ENCODE results near the gene ARHGAP45.
"Not testable (repeated sequence)": the region's sequence is repeated elsewhere in the genome, so short reads cannot be mapped to it uniquely, and the experiment has no call there.

The ARHGAP45 gene

DNA sequence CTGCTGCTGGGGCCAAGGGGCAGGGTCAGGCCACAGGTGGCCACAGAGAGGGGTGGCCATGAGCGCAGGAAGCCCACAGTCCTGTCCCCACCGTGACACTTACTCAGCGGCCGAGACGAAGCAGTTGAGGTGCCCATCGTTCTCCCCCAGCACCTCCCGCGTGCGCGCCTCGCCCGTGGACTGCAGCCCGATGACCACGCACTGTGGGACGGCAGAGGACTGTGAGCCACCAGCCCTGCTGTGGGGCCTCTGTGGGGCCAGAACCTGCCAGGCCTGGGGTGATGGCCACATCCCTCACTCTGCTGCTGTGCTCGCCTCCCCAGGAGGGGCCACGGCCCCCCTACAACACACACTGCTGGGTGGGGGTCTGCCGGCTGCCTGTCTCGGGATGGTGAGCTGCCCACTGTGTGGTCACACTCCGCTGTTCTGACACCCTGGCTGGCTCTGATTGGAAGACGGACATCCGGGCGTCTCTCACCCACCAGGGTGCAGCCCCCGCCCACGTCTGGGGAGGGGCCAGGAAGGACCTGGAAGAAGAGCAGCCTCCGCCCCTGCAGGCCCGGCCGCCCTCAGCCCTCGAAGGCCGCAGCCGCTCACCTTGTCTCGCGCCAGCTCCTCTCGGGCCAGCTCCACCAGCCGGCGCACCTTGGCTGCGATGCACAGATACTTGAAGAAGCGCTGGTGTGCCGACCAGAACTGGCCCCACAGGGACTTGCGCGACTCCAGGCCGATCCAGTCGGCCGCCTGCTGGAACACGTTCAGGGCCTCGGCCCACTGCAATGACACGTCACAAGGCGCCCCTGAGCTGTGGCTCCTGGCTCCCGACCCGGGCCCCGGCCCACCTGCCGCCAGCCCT is 50.0 kb downstream of the ARHGAP45 start:
- DNase-seq (ENCODE audit: low read depth in 2 of 2) = no peak

DNA sequence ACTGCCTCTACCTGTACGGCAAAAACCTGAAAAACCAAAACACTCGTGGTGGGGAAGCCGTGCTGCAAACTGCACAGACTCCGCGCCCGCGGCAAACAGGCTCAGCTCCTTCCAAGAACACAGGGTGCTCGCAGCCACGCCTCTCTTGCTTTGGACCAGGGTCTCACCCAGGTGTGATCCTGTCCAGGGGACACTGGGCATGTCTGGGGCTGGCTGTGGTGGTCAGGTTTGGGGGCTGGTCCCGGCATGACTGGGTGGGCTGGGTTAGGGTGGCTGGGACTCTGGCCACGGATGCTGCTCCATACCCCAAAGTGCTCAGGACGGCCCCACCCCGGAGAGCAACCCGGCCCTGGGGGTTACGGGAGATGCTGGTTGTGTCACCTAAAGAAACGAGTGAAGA is 50.7 kb downstream of the ARHGAP45 start:
- no peak for DNase-seq (ENCODE audit: low read depth in 2 of 2)

DNA sequence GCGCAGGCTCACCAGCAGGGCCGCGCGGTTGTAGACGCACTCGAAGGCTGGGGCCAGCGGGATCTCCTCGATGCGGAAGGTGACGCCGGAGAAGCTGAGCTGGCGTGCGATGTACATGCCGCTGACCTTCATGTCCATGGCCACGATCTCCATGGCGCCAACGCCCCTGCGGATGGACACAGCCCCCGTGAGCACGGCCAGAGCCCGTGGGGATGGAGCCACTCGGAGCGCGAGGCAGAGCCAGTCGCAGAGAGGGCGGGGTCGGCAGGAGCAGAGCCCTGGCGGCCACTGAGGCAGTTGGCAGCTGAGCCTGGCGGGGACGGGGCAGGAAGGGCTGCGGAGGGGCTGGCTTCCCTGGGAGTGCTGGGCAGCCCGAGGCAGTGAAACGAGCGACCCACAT is 52.0 kb downstream of the ARHGAP45 start:
- DNase-seq (ENCODE audit: low read depth in 2 of 2) = no peak

DNA sequence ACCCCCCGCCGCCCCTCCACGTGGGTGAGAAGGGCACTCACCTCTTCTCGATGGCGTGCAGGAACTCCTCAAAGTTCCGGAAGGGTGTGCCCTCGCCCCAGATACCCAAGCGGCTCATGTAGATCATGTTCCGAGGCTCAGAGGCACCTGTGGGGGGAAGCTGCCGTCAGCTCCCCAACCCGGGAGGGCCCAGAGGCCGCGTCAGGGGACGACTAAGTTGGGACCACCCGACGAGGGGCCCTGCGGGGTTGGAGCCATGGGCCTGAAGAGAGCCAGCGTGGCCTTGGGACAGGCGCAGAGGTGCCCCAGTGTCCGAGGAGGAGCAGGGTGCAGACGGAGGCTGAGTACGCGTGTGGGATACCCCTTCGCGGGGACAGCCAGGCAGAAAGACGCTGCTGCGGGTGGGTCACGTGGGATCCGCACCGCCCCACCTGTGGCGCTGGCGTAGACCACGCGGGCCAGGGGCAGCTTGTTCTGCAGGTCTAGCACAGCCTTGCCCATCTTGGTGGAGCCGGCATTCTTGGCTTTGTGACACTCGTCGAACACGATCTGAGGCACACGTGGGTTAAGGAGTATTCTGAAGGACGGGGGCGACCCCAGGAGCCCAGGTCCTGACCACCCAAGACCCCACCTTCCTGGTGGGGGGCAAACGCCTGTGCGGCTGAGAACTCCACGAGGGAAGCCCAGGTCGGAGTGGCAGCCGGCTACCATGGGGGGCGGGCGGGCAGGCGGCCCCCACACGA is 52.7 kb downstream of the ARHGAP45 start:
- no peak for DNase-seq (ENCODE audit: low read depth in 2 of 2)

DNA sequence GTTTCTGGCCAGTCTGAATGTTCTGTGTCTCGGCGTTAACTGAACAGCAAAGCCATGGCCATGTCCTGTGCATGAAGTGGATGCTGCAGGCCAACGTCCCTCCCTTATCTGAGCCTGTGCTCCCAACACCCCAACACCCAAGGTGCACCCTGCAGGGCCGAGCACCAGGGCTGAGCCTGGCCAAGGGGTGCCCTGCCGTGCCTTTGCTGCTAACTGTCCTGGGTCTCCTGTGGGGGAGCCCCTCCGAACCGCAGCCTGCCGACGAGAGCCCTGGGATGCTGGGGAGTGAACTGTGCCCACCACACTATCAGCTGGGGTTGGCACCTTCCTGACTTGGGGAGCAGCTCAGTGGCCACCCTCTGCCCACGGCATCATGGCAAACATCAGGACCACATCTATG is 54.4 kb downstream of the ARHGAP45 start:
- DNase-seq (ENCODE audit: low read depth in 2 of 2) = no peak

DNA sequence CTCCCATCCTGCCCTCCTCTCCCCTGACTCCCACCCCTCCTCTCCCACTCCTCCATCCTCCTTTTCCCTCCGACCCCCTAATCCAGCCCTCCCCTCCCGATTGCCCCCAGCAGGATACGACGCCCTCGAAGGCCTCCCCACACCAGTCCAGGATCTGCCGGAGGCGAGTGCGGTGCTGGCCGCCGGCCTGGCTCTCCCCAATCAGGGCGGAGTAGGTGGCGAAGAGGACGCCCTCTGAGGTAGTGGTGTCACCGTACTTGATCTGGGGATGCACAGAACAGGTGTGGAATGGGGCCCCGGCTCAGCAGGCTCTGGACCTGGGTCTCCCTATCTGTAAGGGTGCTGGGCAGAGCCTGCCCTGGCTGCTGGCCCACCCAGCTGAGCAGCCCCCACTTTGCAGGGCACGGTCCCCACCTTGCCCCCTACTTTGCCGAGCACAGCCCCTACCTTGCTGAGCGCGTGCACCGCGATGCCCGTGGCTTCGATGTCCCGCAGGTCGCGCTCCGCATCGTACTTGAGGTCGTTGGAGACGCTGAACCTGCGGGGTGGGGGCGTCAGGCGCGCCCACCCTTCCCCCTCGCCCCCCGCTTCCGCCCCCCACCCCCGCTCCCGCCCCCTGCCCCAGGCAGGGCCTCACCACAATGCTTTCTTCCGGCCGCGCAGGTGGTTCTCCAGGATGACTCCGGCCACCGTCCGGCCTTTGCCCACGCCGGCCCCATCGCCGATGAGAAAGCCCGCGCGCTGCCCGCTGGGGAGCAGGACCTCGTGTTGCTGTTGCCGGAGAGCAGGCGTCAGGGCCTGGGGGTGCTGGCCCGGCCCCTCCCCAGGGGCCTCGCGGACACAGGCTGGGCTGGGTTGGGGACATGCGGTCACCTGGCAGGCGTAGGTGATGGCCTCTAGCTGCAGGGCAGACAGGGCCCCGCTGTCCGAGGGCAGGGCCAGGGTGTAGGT is 55.3 kb downstream of the ARHGAP45 start:
- no peak for DNase-seq (ENCODE audit: low read depth in 2 of 2)

DNA sequence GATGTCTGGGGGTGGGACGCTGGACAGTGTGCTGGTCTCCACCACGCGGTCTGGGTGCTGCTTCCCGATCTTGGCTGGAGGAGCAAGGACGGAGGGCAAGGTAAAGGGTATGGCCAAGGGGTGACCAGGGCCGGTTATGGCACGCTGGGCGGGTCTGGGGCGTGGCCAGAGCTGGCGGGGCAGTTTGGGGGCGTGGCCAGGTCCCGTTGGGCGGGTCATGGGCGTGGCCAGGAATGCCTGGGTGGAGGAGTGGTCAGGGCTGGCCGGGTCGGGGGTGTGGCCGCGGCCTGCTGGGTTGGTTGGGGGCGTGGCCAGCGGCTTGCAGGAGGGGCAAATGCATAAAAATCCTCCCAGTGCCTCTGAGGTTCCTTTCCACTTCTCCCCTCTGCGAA is 56.0 kb downstream of the ARHGAP45 start:
- no peak for DNase-seq (ENCODE audit: low read depth in 2 of 2)

DNA sequence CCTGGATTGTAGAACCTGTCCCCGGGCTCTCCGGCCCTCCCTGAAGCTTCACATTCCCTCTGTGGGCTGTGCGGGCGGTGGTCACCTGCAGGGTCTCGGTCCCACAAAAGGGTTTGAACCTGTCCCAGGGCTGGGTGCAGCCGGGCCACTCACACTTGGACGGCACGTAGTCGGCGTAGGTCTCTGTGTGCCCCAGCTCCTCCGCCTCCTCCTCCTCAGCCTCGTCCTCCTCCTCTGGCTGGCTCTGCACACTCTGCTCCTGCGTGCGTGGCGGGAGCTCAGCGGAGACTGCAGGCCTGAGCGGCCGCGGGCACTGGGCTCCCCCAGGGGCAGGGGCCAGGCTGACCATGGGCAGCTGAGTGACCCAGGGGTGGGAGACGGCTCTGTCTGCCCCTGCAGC is 56.4 kb downstream of the ARHGAP45 start:
- no peak for DNase-seq (ENCODE audit: low read depth in 2 of 2)

DNA sequence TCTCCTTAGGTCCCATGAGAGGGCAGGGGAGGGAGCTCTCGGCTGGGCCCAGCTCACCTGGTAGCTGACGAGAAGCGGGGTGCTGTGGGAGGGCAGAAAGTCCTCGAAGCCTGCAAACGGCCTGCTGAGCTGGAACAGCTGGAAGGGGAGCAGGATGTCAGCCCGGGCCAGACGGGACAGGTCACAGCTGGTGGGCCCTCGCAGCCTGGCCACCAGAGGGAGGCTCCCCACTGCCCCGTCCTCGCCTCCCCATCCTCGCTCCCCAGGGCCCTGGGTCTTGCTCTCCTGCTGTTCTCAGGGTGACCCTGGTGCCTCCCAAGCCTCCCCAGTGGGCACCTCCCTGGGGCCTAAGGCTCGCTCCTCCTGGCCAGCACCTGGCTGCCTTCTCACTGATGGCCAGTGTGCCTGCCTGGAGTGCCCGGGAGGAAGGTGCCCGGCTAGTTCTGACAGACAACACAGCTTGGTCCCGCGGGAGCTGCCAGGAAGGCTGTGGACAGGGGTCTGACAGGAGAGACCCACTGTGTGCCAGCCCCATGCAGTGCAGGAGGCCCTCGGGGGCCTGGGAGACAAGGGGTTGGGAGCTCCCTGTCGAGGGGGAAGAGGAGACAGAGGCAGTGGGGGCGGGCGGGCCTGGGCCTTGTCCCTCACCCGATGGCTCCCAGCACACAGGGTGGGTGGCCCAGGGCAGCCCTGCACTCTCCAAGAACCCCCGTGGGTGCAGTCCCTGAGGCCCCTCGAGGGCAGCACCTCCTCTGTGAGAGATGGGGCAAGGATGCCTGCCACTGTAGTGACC is 57.1 kb downstream of the ARHGAP45 start:
- DNase-seq (ENCODE audit: low read depth in 2 of 2) = no peak

DNA sequence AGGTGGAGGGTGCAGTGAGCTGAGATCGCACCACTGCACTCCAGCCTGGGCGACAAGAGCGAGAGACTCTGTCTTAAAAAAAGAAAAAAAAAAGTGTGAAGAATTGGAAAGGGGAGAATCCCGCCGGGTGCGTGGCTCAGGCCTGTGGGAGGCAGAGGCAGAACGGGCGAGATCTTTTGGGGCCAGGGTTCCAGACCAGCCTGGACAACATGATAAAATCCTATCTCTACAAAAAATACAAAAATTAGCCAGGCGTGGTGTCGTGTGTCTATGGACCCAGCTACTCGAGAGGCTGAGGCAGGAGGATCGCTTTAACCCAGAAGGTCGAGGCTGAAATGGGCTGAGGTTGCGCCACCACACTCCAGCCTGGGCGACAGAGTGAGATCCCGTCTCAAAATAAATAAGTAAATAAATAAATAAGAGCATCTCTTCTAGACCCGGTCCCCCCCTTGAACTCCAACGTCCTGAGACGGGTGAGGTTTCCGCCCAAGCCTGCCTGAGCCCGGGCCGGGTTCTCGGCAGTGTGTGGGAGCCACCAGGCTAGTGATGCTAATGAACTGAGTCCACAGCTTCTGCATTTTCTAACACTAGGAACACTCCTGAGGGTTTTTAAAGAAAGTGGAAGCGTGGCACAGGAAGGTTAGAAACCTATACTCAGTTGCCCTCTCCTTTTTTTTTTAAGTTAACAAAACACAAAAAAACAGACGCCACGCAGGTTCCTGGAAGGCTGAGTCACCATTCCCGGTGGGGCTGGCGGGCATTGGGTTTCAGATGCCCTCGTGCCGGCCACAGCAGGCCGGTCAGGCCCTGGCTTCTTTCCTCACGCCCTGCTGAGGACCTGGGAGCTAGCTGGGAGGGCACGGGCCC is 58.9 kb downstream of the ARHGAP45 start:
- DNase-seq (ENCODE audit: low read depth in 2 of 2) = no peak

DNA sequence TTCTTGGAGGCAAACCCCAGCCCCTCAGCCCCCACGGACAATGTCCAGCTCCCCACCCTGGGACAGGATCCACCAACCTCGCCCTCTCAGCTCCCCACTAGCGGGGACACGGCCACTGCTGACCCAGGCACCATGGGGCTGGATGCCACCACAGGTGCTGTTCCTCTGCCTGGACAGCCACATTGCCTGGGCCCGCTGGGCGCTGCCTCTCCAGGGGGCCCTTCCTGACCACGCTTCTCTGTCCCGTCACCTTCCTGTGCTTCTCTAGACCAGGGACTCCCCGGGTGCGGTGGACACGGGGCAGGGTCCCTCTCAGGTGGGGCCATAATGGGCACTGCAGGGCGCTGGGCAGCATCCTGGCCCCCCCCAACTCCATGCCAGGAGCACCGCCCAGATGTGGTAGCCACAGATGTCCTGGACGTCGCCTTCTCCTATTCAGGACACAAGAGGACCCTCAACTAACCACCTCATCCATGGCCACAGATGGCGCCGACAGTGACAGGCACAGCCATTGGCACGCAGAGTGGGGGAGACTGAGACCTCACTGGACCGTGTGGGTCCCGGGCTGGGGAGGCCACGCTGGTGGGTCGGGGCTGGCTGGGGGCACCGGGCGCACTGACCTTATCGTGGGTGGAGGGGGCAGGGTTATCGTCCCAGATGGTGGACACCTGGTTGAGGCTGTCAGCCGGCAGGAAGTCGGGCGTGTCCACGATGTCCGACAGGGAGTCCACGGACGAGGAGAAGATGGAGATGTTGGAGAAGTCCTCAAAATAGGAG is 60.2 kb downstream of the ARHGAP45 start:
- no peak for DNase-seq (ENCODE audit: low read depth in 2 of 2)

DNA sequence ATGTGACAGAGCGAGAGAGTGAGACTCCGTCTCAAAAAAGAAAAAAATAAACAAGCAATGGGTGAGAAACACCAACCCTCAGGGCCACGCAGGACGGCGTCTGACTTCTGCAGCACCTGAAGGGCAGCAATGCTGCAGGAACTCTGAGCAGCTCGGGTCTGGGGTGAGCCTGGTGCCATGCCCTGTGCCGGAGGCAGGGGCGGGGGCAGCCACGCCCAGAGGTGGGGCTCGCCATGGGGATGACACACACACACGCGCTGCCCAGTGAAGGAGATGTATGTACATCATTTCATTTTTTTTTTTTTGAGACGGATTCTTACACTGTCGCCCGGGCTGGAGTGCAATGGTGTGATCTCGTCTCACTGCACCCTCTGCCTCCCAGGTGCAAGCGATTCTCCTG is 61.1 kb downstream of the ARHGAP45 start:
- DNase-seq (ENCODE audit: low read depth in 2 of 2) = no peak

DNA sequence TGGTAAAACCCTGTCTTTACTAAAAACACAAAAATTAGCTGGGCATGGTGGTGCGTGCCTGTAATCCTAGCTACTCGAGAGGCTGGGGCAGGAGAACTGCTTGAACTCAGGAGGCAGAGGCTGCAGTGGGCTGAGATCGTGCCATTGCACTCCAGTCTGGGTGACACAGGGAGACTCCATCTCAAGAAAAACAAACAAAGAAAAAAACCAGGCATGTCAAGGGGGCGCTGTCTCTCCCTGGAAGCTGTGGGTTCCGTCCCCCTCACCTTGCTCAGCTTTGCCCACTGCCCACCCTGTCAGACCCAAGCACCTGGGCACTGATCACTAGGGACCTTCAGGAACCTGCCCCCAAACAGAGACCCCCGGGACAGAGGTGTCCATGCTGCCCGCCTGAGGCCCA is 62.1 kb downstream of the ARHGAP45 start:
- not testable (repeated sequence) for DNase-seq (ENCODE audit: low read depth in 2 of 2)

DNA sequence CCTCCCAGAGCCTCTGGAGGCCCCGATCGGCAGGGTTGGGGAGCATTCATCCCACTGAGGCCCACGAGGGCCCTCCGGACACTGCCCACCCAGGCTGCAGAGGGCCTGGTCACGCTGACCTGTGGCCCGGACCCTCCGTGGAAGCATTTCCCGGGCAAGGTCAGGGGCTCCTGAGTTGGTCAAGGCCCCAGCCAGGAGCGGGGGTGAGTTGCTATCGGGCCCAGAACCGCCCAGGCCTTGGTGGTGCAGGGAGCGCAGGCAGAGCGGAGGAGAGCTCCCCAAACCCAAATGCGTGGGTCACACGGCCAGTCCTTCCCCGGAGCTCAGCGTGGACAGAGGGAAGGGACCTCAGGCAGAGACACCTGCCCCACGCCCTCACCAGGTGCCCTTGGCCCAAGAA is 62.6 kb downstream of the ARHGAP45 start:
- no peak for DNase-seq (ENCODE audit: low read depth in 2 of 2)

DNA sequence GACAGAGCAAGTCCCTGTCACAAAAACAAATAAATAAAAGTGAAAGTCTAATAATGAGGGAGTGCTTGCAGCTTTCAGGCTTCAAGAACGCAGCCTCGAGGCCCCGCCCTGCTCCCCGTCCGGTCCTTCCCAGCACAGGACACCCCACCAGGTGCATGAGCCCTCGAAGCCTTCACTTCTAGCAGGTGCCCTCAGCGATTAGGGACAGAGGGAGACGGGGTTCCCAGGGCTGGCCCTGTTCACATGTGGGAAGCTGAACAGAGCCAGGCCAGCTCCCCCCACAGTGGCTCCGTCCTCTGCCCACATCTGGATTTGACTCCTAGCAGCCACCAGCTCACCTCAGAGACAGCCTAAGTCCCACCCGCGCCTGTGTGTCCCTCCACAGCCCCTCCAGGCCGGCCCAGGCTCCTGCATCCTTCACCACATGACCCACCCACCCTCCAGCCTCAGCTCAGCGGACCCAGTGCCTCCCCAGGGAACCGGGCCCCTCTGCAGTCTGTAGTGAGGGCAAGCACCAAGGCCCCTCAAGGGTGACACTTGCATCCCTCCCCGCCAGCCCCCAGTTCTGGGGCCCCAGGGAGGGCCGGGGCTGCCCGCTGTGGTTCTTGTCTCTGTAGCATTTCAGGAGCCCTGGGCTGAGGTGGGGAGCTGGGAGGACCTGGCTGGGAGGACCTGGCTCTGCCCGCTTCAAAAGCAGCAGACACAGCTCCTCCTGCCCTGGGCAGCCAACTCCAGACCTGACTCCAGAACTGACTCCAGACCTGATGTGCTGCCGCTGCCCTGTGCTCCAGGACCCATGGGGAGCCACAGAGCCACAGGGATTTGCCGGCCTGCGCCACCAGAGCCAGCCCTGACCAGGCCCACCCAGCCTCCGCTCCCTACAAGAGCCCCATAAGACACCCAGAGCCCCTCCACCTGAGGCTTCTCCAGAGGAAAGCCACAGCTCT is 64.1 kb downstream of the ARHGAP45 start:
- no peak for DNase-seq (ENCODE audit: low read depth in 2 of 2)

DNA sequence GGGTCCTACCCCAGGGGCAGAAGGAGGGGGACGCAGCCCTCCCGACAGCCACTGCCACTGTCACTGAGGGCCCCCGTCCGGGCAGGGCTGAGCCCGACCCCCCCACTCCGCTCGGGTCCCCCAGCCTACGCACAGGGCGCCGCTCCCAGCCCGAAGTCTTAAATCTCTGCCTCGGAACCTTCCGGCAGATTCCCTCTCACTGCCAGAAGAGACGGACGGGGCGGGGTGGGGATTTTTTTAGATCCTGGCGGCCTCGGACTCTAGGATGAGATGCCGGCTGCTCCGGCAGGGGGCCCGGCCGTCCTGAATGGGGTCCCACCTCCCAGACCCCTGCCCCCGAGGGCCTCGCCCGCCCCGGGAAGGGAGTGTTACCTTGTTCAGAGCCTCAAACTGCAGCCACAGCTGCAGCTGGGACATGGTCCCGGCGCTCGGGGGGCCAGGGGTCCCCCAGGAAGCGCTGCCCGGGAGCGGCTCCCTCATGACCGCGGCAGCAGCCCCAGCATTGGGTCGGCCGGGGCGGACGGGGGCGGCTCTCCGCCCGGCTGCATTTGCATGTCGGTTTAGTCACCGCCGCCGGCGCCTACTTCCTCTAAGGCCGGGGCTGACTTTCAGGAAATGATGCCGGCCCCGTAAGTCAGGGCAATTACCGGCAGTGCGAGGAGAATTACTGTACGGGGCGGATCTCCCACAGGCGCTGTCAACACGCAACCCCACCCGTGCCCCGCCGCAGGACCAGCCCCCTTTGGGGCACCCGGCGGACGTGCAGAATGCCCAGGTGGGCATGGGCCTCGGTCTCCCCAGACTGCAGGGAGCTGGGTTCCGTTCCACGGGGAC is 65.0 kb downstream of the ARHGAP45 start:
- peak; percentile 79 to 86 for DNase-seq (ENCODE audit: low read depth in 2 of 2)

Data from stimulated activated CD8-positive, alpha-beta memory T cell treated with anti-CD3 and anti-CD28 coated beads, Interleukin-15, amount 100 ng/mL, for 4 hours (primary cell).